K562 (cell line): ENCODE measurements around the gene PNPLA2. TPM values are rescaled to one million over a fixed set of nuclear protein-coding genes. Genes with fewer than 3 reads are reported as not detected.

ENCODE experiments used
- CCAR2 ChIP-seq: fragments of 200-400 bp; formaldehyde crosslinking; IDR thresholded peaks from 2 replicates; pipeline ENCODE4 v1.6.1; 2017; ENCODE audit warnings: mild to moderate bottlenecking, low read depth, low read length
- CREB1 ChIP-seq, 2 experiments: sonication (generic) in 1 of 2; formaldehyde crosslinking in 1 of 2; IDR thresholded peaks; 2 replicates each; pipeline versions ENCODE4 v1.6.1 to v1.8.0; 2012 to 2022; ENCODE audit warnings: inconsistent platforms in 1 of 2, mild to moderate bottlenecking in 1 of 2, missing genetic modification reagents in 1 of 2, moderate library complexity in 1 of 2
- CXXC5 ChIP-seq: fragments of 250-450 bp; sonication (Bioruptor Pico); IDR thresholded peaks from 2 replicates; pipeline ENCODE4 v1.8.0; 2022; ENCODE audit warnings: inconsistent platforms, mild to moderate bottlenecking, moderate library complexity
- ELK1 ChIP-seq: sonication (generic); formaldehyde crosslinking; IDR thresholded peaks from 2 replicates; pipeline ENCODE4 v1.8.1; 2022; ENCODE audit warnings: missing genetic modification reagents
- HDAC1 ChIP-seq, 2 experiments: fragments of 450-650 bp; IDR thresholded peaks; 2 replicates each; pipeline ENCODE4 v1.6.1; 2016 to 2017; ENCODE audit warnings: inconsistent platforms in 1 of 2, mild to moderate bottlenecking in 1 of 2, moderate library complexity in 1 of 2
- HEY1 ChIP-seq: fragments of 250-450 bp; sonication (Bioruptor Pico); IDR thresholded peaks from 2 replicates; pipeline ENCODE4 v1.5.0; 2020; ENCODE audit warnings: mild to moderate bottlenecking, moderate library complexity, borderline replicate concordance
- KLF1 ChIP-seq: fragments of 450-650 bp; IDR thresholded peaks from 2 replicates; pipeline ENCODE4 v1.6.1; 2016; ENCODE audit warnings: missing genetic modification characterization, missing compliant biosample characterization
- MECOM ChIP-seq: fragments of 250-450 bp; sonication (Bioruptor Pico); IDR thresholded peaks from 2 replicates; pipeline ENCODE4 v1.8.0; 2022; ENCODE audit warnings: inconsistent platforms
- MTA3 ChIP-seq: fragments of 450-650 bp; formaldehyde crosslinking; IDR thresholded peaks from 2 replicates; pipeline ENCODE4 v1.6.1; 2017; ENCODE audit warnings: mild to moderate bottlenecking, borderline replicate concordance
- NFE2L1 ChIP-seq: fragments of 450-650 bp; IDR thresholded peaks from 2 replicates; pipeline ENCODE4 v1.6.1; 2016; ENCODE audit warnings: missing genetic modification characterization, low read depth, mild to moderate bottlenecking, missing compliant biosample characterization, moderate library complexity, borderline replicate concordance
- RBBP5 ChIP-seq: fragments of 200-600 bp; sonication (generic); IDR thresholded peaks from 2 replicates; pipeline ENCODE4 v1.6.1; 2012; ENCODE audit warnings: borderline replicate concordance, mild to moderate bottlenecking, low read length, control low read depth, inconsistent platforms; ENCODE audit not compliant: insufficient read depth, poor library complexity, severe bottlenecking
- SAFB ChIP-seq: fragments of 200-400 bp; formaldehyde crosslinking; IDR thresholded peaks from 2 replicates; pipeline ENCODE4 v1.6.1; 2017; ENCODE audit warnings: low read depth, low read length, borderline replicate concordance
- THAP7 ChIP-seq: fragments of 250-450 bp; sonication (Bioruptor Pico); IDR thresholded peaks from 2 replicates; pipeline ENCODE4 v1.5.0; 2021
- ZBED1 ChIP-seq: IDR thresholded peaks from 2 replicates; pipeline ENCODE4 v1.6.1; 2014
- ZBTB1 ChIP-seq: sonication (generic); formaldehyde crosslinking; IDR thresholded peaks from 2 replicates; pipeline ENCODE4 v1.8.1; 2023; ENCODE audit warnings: missing genetic modification reagents, low read depth, mild to moderate bottlenecking, borderline replicate concordance
- ZBTB2 ChIP-seq: fragments of 450-650 bp; IDR thresholded peaks from 2 replicates; pipeline ENCODE4 v1.6.1; 2016; ENCODE audit warnings: antibody characterized with exemption
- ZC3H4 ChIP-seq: sonication (generic); formaldehyde crosslinking; IDR thresholded peaks from 2 replicates; pipeline ENCODE4 v1.9.0; 2021; ENCODE audit warnings: missing genetic modification reagents, borderline replicate concordance
- ZFP36 ChIP-seq: fragments of 150-350 bp; IDR thresholded peaks from 2 replicates; pipeline ENCODE4 v1.6.1; 2018; ENCODE audit warnings: low read length, low read depth; ENCODE audit not compliant: partially characterized antibody
- ZMIZ1 ChIP-seq, 2 experiments: fragments of 150-350 bp in 1 of 2; IDR thresholded peaks; 2 replicates each; pipeline ENCODE4 v1.6.1; 2012 to 2016; ENCODE audit warnings: low read depth in 2 of 2, low read length in 2 of 2, mild to moderate bottlenecking in 1 of 2, moderate library complexity in 1 of 2
- ZNF175 ChIP-seq: fragments of 200-800 bp; sonication (Bioruptor generic); IDR thresholded peaks from 2 replicates; pipeline ENCODE4 v1.6.1; 2016; ENCODE audit warnings: low read depth, mild to moderate bottlenecking, missing genetic modification characterization, missing compliant biosample characterization
- ZNF311 ChIP-seq: fragments of 250-450 bp; sonication (Bioruptor Pico); IDR thresholded peaks from 2 replicates; pipeline ENCODE4 v1.4.0; 2020; ENCODE audit warnings: mild to moderate bottlenecking, moderate library complexity
- ZNF431 ChIP-seq: sonication (generic); formaldehyde crosslinking; IDR thresholded peaks from 2 replicates; pipeline ENCODE4 v1.8.0; 2022; ENCODE audit warnings: mild to moderate bottlenecking, missing genetic modification reagents
- ZNF717 ChIP-seq: fragments of 250-450 bp; sonication (Bioruptor Pico); IDR thresholded peaks from 2 replicates; pipeline ENCODE4 v1.5.0; 2021
- polyA plus RNA-seq, 8 experiments: library from polyadenylated mRNA; depleted of rRNA in 4 of 8; stranded (reverse) in 5 of 8; unstranded in 3 of 8; fragments of >200 nt; fragmentation: Nextera tagmentation in 2 of 8; fragmentation: Illumina TruSeq in 1 of 8; extraction: Ambion mirVana in 2 of 8; extraction: Trizol in 1 of 8; gene quantifications; 2 replicates each; pipeline versions ENCODE4 v1.2.1 to v1.2.3, GENCODE V29; 2011 to 2014; ENCODE audit warnings: inconsistent platforms in 1 of 8, missing spikeins in 1 of 8
- total RNA-seq, 7 experiments: library from RNA; depleted of rRNA in 6 of 7; stranded (reverse); fragments of >200 nt in 6 of 7; fragmentation: Illumina TruSeq in 2 of 7; extraction: Trizol in 2 of 7; gene quantifications; 2 replicates each; pipeline versions ENCODE4 v1.2.1 to v1.2.3, GENCODE V29; 2011 to 2021; ENCODE audit warnings: low replicate concordance in 1 of 7

Gene PNPLA2
- total and polyA plus RNA-seq, 9 of the 15 experiments (the other 6 are each of a cell fraction or from before 2014, with no cell fraction given), result 0.39 to 87.1 (median 8.4) TPM

- TF ChIP-seq SAFB (0 out of 2 replicates have a peak, but pooled peaks have one; percentile 65), ZNF175 (CRISPR knock-in tag) (no peak), ZNF717 (CRISPR knock-in tag) (no peak), KLF1 (tag) (no peak), HDAC1 (IDR thresholded peaks at IDR 0.05) (0 out of 4 replicates have a peak, but pooled peaks of 1 of the 2 experiments have one; percentile 33), CCAR2 (no peak), HEY1 (no peak), ZMIZ1 (IDR thresholded peaks at IDR 0.05; ENCODE audit: low read depth in 2 of 2, low read length in 2 of 2) (no peak), ZFP36 (no peak), MTA3 (no peak), ZBTB2 (no peak), ZBED1 (no peak), RBBP5 (peak; percentile 55), MECOM (CRISPR knock-in tag) (no peak), NFE2L1 (tag) (no peak), THAP7 (CRISPR knock-in tag) (no peak), ZNF431 (CRISPR knock-in tag) (no peak), ELK1 (CRISPR knock-in tag) (no peak), CREB1 (IDR thresholded peaks at IDR 0.05) (no peak), CREB1 (CRISPR knock-in tag; IDR thresholded peaks at IDR 0.05) (no peak), CXXC5 (CRISPR knock-in tag) (no peak; the same call in 1 of the 2 replicates), ZC3H4 (CRISPR knock-in tag) (peak; percentile 32; the same call in 1 of the 2 replicates), ZNF311 (no peak), ZBTB1 (peak; percentile 17)
Measured at GRCh38 chr11:810040-810567, 8.6 kb upstream of the PNPLA2 start (continued).
